Spinal cord (tissue), 10 donors: Measurements from ENCODE around the gene CDK11B. TPM values are rescaled to one million over a fixed set of nuclear protein-coding genes. Genes with fewer than 3 reads are reported as not detected.
"Not testable (repeated sequence)": the region's sequence is repeated elsewhere in the genome, so short reads cannot be mapped to it uniquely, and the experiment has no call there.

ENCODE experiments used
- DNase-seq, 6 donors: peaks; one replicate each; pipeline versions ENCODE4 v3.0.0 to v3.0.0-alpha.2; 2013 to 2015; ENCODE audit warnings: low spot score in 6 of 6, low read depth in 4 of 6
- H3K27ac ChIP-seq: one replicate; pipeline ENCODE4 v1.5.1; 2013; ENCODE audit warnings: low read depth, low read length, control low read depth
- H3K27me3 ChIP-seq: one replicate; pipeline ENCODE4 v1.6.1; 2013; ENCODE audit warnings: low read length; ENCODE audit not compliant: control insufficient read depth, insufficient read depth
- H3K36me3 ChIP-seq: one replicate; pipeline ENCODE4 v1.6.1; 2013; ENCODE audit warnings: low read length; ENCODE audit not compliant: control insufficient read depth, insufficient read depth
- H3K4me1 ChIP-seq: one replicate; pipeline ENCODE4 v1.6.1; 2013; ENCODE audit warnings: low read length; ENCODE audit not compliant: control insufficient read depth, insufficient read depth
- H3K4me3 ChIP-seq: one replicate; pipeline ENCODE4 v1.5.1; 2013; ENCODE audit warnings: low read depth, low read length, control low read depth
- H3K9me3 ChIP-seq: one replicate; pipeline ENCODE4 v1.6.1; 2013; ENCODE audit warnings: low read length; ENCODE audit not compliant: control insufficient read depth, insufficient read depth
- WGBS: methylation state at CpG from one replicate; pipeline ENCODE4 v1.1.5; 2013; ENCODE audit warnings: missing lambda C conversion rate; ENCODE audit not compliant: insufficient coverage; 5-methylcytosine and 5-hydroxymethylcytosine counted together
- polyA plus RNA-seq, 2 donors: library from polyadenylated mRNA; unstranded; fragments of 120-200 nt; gene quantifications; one replicate each; pipeline ENCODE4 v1.2.1, GENCODE V29; 2013; ENCODE audit not compliant: insufficient read length in 2 of 2
- total RNA-seq, 2 donors: library from RNA; depleted of rRNA in 1 of 2; stranded (reverse); fragments of 120-200 nt in 1 of 2; fragments of >200 nt in 1 of 2; gene quantifications; one replicate each; pipeline versions ENCODE4 v1.2.3 to v1.2.4, GENCODE V29; 2013 to 2014
- donor health status: healthy.

CDK11B gene
- total and polyA plus RNA-seq, 4 donors, result 7.0 to 44.5 (median 29.6) TPM

DNA sequence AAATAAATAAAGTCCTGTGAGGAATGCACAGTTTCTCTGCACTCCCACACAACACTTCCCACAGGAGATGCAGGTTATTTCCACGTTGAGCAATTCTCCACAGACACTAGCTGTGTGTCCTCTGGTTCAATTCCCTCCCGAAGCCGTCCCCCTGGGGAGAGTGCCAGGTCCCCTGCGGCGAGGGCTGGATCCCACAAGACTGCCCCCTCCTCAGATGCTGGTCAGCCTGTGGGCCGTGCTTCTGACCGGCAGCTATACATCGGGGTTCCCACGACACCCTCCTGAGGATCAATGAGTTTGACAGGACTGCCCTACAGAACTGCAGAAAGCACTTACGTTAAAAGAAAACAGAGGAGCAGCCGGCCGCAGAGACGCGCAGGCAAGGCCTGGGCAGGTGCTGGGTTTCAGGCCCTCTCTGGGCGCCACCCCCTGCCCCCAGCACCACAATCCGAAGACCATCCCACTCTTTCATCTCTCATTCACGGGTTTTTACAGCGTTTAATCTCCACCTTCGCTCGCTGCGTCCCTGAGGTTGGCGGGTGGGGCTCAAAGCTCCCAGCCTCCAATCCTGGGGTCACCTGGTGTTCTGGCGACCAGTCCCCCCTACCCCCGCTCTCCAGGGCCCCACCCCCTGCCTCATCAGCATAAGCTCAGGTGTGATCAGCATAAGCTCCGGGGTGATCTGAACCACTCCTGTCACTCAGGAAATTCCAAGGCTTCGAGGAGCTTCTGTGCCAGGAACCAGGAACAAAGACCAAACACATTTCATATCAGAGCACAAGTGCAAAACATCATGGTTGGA lies 24.5 kb upstream of the CDK11B start:
- H3K4me1 ChIP-seq, result peaks cover 17% of the 10 kb centered on the region
- H3K4me3 ChIP-seq, result no peak overlapping the region
- WGBS, result 52% methylated on average over 26 of the region's 26 CpGs
- H3K27me3 ChIP-seq, result no peaks in the 10 kb centered on the region
- peaks cover 44% of the 10 kb centered on the region for H3K36me3 ChIP-seq
- DNase-seq, result no peak
- no peak overlapping the region for H3K27ac ChIP-seq
- H3K9me3 ChIP-seq, result no peaks in the 10 kb centered on the region

DNA sequence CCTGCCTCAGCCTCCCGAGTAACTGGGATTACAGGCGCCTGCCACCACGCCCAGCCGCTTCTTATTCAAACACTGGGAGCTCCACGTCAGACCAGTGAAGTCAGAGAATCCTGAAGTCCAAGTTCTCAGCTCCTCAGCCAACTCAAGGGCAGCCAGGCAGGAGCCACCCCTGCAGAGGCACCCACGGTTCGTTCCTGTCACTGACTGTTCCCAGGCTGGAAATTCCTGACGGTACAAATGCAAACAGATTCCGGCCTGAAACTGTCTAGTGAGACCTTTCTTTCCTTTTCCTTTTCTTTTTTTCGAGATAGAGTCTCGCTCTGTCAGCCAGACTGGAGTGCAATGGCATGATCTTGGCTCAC lies 22.1 kb upstream of the CDK11B start:
- H3K4me3 ChIP-seq, result no peak overlapping the region
- DNase-seq, result no peak
- no peaks in the 10 kb centered on the region for H3K27me3 ChIP-seq
- H3K36me3 ChIP-seq, result peaks cover 51% of the 10 kb centered on the region
- 74% methylated on average over 11 of the region's 11 CpGs for WGBS
- no peak overlapping the region for H3K27ac ChIP-seq
- no peaks in the 10 kb centered on the region for H3K9me3 ChIP-seq
- H3K4me1 ChIP-seq, result peaks cover 28% of the 10 kb centered on the region

DNA sequence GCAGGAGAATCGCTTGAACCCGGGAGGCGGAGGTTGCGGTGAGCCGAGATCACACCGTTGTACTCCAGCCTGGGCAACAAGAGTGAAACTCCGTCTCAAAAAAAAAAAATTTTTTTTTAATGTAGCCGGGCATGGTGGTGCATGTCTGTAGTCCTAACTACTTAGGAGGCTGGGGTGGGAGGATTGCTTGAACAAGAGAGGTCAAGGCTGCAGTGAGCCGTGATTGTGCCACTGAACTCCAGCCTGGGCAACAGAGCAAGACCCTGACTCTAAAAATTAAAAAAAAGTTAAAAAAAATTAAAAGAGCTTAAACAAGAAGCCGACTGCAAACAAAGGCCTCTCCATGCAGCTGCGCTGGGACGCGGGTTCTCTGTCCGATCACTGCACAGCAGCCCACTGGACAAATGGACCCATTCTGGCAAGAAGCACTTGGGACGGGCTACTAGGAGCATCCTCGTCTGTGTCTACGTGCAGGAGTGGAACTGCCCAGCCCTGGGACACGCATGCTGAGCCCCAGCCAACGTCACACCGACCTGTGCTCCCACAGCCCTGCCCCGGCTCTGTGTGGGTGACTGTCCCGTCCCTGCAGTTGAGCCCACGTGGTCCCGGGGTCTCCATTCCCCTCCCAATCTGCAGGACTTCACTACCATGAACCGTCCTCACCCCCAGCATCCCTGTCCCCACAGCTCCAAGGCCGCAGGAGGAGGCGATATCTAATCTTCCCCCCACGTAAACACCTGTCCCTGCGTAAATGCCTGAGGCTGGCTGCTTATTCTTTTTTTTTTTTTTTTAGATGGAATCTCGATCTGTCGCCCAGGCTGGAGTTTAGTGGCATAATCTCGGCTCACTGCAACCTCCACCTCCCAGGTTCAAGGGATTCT lies 21.5 kb upstream of the CDK11B start:
- no peak overlapping the region for H3K27ac ChIP-seq
- WGBS, result 94% methylated on average over 25 of the region's 32 CpGs
- no peak for DNase-seq

DNA sequence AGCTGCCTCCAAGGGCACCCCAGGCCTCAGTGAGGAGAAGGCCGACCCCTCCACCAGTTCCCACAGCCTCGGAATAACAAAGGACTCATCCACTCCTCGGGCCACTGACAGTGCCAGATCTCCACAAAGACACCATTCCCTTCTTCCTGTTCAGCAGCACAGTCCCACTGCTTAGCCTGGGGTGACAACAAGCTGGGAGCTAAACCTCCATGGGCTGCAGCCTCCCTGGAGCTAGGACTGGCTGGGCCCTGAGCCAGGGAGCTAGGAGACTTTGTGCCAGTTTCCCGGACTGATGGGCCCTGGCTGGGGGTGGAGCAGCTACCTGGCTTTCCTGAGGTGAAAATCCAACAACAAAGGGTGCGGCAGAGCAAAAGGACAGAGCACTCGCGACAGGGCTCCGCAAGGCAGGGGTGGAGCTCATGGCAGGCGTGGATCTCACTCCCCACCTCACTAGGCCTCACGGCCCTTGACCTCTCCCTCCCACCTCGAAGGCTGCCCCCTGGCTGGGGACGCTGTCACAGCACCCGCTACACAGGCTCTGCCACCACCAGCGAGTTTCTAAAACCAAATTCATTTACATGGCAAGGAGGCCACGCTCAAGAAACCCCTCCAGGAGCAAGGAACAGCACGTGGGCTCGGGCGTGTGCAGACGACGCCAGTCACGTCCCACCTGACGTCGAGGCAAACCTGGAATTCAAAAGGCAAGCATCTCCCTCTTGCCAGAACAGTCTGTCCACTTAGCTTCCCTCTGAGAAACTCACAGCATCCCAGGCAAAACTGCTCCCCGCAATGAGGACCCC lies 20.0 kb upstream of the CDK11B start:
- Histone ChIP-seq H3K9me3 (no peaks in the 10 kb centered on the region), H3K36me3 (peaks cover 47% of the 10 kb centered on the region), H3K27me3 (no peaks in the 10 kb centered on the region), H3K4me3 (no peak overlapping the region), H3K27ac (peak overlapping the region; percentile 7), H3K4me1 (peaks cover 28% of the 10 kb centered on the region)
- DNase-seq, result no peak
- WGBS, result 70% methylated on average over 24 of the region's 24 CpGs

More for the DNA sequence above, 21.5 kb upstream of the CDK11B start:
- Histone ChIP-seq H3K9me3 (no peaks in the 10 kb centered on the region), H3K4me3 (no peak overlapping the region), H3K27me3 (no peaks in the 10 kb centered on the region), H3K4me1 (peaks cover 28% of the 10 kb centered on the region), H3K36me3 (peaks cover 49% of the 10 kb centered on the region)

DNA sequence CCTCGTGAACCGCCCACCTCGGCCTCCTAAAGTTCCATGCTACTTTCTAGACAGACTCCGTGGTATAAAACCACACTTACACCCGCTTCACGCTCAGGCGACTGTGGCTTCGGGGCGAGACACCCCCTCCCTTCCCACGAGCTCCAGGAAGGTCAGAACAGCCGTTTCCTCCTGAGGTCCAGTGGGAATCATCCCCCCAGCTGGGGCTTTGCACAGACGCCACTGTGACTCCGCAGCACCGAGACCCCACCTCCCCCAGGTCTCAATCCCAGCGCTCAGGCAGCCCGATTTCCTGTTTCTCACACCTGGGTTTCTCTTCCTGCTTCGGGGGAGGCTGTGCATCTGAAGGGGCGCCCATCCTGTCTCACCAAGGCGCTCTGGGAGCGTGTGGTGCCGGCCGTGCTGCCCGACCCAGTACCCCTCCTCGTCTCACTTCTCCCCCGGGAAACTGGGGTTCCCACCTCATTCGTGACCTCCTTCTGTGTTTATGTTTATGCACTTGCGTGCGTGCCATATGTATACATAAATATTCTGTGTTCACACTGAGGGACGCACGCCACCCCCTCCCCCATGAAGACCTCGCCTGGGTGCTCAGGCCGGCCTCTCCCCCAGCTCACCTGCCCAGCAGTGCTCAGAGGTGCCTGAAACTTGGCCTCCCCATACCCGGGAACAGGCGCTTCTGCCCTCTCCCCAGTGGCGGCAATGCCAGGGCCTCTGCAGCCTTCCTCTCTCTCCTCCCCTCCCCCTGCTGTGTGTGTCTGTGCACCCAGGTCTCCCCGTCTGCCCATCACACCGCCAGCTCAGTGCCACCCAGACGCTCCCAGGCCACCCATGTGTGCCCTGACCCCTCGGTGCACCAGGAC lies 19.1 kb upstream of the CDK11B start:
- Histone ChIP-seq H3K27me3 (no peaks in the 10 kb centered on the region), H3K27ac (peak overlapping the region; percentile 7), H3K9me3 (no peaks in the 10 kb centered on the region), H3K36me3 (peaks cover 44% of the 10 kb centered on the region), H3K4me3 (no peak overlapping the region), H3K4me1 (peaks cover 22% of the 10 kb centered on the region)
- DNase-seq, result no peak
- WGBS, result 93% methylated on average over 36 of the region's 39 CpGs

DNA sequence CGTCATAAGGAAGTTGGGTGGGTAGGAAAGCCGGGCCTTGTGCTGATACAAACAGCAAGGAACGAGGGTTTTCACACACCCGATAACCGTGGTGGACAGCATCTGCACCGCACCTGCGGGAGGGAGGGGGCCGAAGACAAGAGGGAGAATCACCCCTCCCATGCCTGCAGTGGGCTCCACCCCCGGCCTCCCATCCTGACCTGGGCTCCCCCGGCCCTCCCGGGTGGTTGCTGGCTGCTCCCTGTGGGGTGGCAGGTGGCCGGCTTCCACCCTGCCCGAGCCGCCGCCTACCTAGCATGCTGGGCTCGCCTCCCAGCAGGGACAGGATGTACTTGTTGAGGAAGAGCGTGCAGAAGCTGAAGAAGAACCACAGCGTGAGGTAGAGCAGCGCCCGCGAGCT lies 17.3 kb upstream of the CDK11B start:
- H3K4me1 ChIP-seq, result peaks cover 22% of the 10 kb centered on the region
- H3K36me3 ChIP-seq, result peaks cover 54% of the 10 kb centered on the region
- not testable (repeated sequence) for H3K27ac ChIP-seq, H3K4me3 ChIP-seq, H3K9me3 ChIP-seq, DNase-seq, H3K27me3 ChIP-seq
- no CpG with 5 or more reads among the region's 21 CpGs for WGBS

DNA sequence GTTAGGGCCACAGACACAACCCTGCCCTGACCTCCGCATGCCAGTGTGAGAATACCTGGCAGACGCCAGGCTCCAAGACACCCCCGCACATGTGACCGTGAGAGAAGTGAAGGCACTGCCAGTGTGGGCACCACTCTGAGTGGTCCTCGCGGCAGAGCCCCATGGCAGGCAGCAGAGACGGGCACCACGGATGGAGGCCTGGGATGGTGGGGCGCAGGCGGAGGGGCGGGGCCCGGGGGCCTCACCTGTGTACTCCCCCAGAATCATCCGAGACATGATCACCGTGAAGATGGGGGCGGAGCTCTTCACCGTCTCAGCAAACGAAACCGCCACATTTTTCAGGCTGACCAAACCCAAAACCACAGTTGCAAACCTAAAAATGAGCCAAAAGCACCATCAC lies 16.4 kb upstream of the CDK11B start:
- H3K36me3 ChIP-seq, result peaks cover 60% of the 10 kb centered on the region
- peaks cover 22% of the 10 kb centered on the region for H3K4me1 ChIP-seq
- not testable (repeated sequence) for H3K9me3 ChIP-seq, H3K4me3 ChIP-seq, H3K27me3 ChIP-seq, H3K27ac ChIP-seq, DNase-seq
- WGBS, result 96% methylated on average over 5 of the region's 18 CpGs

DNA sequence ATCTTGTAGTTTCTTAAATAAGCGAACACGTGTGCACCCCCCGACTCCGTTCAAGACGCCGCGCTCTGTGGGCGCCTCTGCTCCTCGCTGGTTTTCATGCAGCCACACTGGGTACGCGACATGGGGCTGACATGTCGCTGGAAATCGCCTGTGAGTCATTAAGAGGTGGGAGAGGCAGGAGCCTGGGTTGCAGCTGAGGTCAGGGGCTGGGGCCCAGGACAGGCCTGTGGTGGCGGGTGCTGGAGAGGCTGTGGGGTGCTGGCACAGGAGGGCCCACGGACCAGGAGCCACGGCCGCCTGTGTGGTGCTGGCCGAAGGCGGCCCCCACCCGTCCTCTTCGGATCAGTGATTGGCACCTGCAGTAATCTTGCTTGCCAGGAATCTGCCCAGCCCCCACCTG lies 16.0 kb upstream of the CDK11B start:
- H3K4me3 ChIP-seq, H3K27ac ChIP-seq, H3K27me3 ChIP-seq, DNase-seq, H3K9me3 ChIP-seq: not testable (repeated sequence)
- WGBS, result 98% methylated on average over 14 of the region's 21 CpGs
- peaks cover 64% of the 10 kb centered on the region for H3K36me3 ChIP-seq
- peaks cover 22% of the 10 kb centered on the region for H3K4me1 ChIP-seq
